ENCODE data around the gene ZDHHC8. TPM values are rescaled to one million over a fixed set of nuclear protein-coding genes. Genes with fewer than 3 reads are reported as not detected.

The ZDHHC8 gene
- total RNA-seq, 1 donor from 2014 or later = 8.4 TPM

- no peak for DNase-seq
Observed at GRCh38 chr22:20178915-20179227, 47.3 kb downstream of the ZDHHC8 start.

- DNase-seq = no peak
Observed at GRCh38 chr22:20179455-20180244, 48.0 kb downstream of the ZDHHC8 start.

- DNase-seq = no peak
Observed at GRCh38 chr22:20180245-20180630, 48.6 kb downstream of the ZDHHC8 start.

GRCh38 chr22:20180640-20181039, 49.0 kb downstream of the ZDHHC8 start:
- DNase-seq = no peak

- DNase-seq = no peak
Observed at GRCh38 chr22:20181194-20181883, 49.7 kb downstream of the ZDHHC8 start.

- DNase-seq = no peak
Observed at GRCh38 chr22:20181884-20182236, 50.3 kb downstream of the ZDHHC8 start.

- DNase-seq = no peak
Observed at GRCh38 chr22:20182365-20182764, 50.8 kb downstream of the ZDHHC8 start.

GRCh38 chr22:20183101-20183500, 51.5 kb downstream of the ZDHHC8 start:
- DNase-seq = no peak

- no peak for DNase-seq
Observed at GRCh38 chr22:20183823-20184222, 52.2 kb downstream of the ZDHHC8 start.

- no peak for DNase-seq
Observed at GRCh38 chr22:20184501-20185165, 53.0 kb downstream of the ZDHHC8 start.

- DNase-seq = no peak
Observed at GRCh38 chr22:20185750-20186149, 54.1 kb downstream of the ZDHHC8 start.

GRCh38 chr22:20186183-20186870, 54.7 kb downstream of the ZDHHC8 start:
- no peak for DNase-seq

- DNase-seq = no peak
Observed at GRCh38 chr22:20186871-20187546, 55.4 kb downstream of the ZDHHC8 start.

GRCh38 chr22:20187777-20188566, 56.4 kb downstream of the ZDHHC8 start:
- no peak for DNase-seq

GRCh38 chr22:20188567-20188877, 56.9 kb downstream of the ZDHHC8 start:
- no peak for DNase-seq

GRCh38 chr22:20191000-20191515, 59.5 kb downstream of the ZDHHC8 start:
- DNase-seq = no peak

GRCh38 chr22:20191803-20192202, 60.2 kb downstream of the ZDHHC8 start:
- DNase-seq = no peak

- no peak for DNase-seq
Observed at GRCh38 chr22:20192293-20192971, 60.8 kb downstream of the ZDHHC8 start.

GRCh38 chr22:20192972-20193760, 61.6 kb downstream of the ZDHHC8 start:
- no peak for DNase-seq
